Suppressor macrophage treated with lipopolysaccharide for 4 hours (primary cell): ENCODE results near the gene FBXL7.
"Not testable (repeated sequence)": the region's sequence is repeated elsewhere in the genome, so short reads cannot be mapped to it uniquely, and the experiment has no call there.

Experiments used
- DNase-seq: peaks from one replicate; pipeline ENCODE4 v3.0.0-alpha.2; 2020

The FBXL7 gene

DNA sequence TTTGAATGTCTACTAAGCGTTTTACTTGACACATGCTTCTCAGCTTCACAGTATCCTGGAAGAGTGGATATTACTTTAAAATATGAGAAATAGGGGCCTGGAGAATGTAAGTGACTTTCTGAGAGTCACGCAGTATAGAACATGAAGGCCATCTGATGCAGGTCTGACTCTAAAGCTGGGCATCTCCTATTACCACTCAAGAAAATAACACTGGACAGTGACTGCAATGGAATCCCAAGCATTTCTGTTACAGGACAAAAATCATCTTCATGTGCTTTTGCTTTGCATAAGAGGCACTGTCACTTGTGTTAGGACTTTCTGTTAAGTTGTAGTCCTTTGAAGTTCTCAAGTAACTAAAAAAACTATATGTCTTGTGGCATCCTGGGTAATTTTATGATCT, 335.5 kb downstream of the FBXL7 start:
- DNase-seq: no peak

DNA sequence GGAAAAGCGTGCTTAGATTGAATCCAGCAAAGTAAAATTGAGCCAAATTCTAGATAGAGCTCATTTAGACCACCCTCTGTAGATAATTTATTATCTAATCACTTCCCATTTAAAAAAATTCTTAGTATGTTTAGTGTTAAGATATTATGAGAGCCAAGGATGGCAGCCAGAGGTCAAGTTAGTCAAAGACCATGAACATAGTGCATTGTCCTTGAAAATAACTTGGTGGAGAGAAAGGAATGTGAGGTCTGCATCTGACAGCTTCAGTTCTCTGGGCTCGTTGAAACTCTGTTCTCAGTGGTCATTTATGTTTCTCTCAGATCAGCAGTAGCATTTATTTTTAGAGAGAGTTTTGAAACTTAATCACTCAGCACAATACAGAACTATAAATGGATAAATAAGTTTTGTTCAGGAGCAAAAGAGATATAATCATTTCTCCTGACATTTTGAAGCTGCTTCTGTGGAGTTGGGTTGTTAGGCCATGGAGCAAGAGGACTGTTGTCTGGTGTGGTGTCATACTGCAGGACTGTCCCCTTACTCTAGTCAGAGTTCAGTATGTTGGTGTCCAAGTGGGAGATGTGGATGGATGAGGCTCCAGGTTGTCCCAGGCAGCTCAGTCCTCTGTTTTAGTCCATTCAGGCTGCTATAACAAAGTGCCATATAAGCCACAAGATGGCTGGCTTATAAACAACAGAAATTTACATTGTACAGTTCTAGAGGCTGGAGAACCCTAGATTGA, 337.7 kb downstream of the FBXL7 start:
- no peak for DNase-seq

DNA sequence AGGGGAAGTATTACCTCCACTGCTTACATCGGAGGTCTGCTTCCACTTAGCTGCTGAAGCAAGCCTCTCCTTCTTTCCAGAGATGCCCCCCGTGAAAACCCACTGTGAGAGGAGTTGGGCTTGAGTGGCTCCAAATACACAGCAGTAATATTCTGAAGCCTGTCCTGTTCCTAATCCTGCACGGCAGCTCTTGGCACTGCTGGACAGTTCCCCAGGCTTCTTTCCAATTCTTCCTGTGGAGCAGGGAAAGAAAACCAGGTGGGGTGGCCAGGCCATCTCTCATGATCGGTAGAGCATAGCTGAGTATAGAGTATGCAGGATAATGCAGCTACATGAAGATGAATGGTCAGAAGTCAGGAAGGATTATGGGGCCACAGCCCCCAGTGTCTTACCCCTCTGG, 344.3 kb downstream of the FBXL7 start:
- DNase-seq: no peak

DNA sequence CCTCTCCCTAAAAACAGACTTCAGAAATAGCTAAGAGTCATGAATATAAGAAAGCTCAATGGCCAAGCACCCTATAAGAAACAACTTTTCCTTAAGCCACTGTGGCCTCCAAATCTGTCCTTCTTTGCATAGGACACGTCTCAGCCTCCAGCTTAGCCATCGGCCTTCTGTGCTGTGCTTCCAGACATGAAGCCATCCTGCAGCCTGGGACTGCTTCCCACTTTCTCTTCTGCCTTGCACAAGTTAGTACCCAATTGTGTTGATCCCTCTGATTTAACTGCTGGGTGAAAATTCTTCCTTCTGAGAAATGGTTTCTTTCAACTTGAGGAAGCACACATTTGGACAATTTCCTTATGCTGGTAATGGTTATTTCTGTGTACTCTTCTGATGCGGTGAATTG, 344.9 kb downstream of the FBXL7 start:
- DNase-seq: no peak

DNA sequence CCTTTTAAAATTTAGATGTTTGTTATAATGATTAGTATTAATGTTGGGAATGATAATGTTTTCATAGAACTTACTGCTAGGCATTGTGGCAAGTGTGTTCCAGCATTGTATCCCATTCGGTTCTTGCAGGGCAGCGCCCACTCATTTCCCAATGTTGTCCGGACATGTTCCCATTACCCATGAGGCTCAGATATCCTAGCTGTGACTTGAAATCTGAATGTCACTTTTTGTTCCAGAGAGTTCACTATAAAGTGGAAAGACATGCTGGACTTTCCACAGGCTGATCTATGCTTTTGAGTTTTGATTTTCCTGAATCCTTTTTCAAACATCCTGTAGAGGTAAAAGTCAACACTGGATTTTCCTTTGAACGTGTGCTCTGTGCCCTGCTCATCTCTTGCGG, 350.6 kb downstream of the FBXL7 start:
- DNase-seq: no peak

DNA sequence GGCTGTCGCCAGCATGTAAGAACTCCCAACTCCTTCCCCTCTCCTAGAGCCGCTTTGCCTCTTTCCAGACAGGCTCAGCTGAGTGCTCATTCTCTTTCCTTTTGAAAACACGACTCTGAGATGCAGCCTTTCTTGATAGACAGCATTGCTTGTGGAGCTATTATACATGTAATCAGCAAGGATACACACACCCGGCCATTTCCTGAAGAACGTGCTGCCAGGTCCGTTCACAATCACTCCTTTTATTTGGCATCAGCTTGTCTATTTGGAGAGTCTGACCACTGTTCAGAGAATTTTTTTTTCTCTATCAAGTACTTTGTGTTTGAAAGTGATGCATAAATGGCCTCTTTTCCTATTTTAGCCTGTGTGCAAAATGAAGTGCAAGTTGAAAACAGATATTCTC, 351.0 kb downstream of the FBXL7 start:
- DNase-seq: no peak

DNA sequence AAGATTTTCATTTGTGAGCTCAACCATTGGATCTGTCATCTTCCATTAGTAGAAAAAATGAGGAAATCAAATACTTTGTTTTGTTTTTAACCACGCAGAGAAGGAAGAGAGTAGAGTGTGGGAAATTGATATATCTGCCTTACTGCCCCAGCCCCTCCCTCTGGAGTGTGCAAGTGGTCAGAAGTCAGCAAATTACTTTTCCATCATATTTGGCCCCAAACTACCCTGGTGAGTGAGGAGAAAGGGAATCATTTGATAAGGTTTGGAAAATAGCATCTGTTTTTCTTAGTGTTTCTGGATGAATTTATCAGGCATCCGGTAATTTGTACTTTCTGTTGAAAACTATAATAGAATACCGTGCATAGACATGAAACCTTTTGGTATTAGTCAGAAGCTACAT, 352.2 kb downstream of the FBXL7 start:
- no peak for DNase-seq

DNA sequence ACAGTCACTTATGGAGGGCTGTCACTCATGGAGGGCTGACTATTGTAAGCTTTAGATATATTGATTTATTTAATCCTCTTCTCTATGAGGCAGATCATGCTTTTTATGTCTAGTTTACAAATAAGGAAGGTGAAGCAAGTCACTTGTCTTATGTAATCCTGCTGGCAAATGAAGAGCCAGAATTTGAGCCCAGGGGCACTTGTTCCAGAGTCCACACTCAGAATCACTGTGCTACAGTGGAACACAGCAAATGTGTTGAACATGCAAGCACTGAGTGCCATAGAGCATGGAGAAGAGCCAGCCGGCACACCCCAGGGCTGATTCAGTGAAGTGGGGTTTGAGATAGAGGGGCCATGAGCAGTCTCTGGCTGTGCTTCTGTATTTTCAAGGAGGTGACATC, 353.0 kb downstream of the FBXL7 start:
- no peak for DNase-seq

DNA sequence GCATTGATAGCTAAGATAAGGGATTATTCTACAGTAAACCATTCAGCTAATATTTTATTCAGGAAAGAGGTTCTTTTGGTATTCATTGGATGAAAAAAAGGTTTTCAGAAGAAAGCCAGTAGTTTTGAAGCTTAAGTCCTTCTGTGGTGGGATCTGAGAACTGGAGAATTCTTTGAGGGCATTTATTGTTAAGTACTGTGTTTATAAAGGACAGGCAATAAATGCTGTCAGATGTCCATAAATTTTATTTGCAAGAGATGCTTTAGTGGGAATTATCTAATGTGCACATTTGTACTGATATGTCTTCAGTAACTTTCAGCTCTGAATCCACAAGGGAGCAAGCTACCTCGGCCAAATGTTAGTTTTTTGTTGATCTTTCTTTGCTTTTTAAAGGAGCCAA, 358.3 kb downstream of the FBXL7 start:
- DNase-seq: no peak

DNA sequence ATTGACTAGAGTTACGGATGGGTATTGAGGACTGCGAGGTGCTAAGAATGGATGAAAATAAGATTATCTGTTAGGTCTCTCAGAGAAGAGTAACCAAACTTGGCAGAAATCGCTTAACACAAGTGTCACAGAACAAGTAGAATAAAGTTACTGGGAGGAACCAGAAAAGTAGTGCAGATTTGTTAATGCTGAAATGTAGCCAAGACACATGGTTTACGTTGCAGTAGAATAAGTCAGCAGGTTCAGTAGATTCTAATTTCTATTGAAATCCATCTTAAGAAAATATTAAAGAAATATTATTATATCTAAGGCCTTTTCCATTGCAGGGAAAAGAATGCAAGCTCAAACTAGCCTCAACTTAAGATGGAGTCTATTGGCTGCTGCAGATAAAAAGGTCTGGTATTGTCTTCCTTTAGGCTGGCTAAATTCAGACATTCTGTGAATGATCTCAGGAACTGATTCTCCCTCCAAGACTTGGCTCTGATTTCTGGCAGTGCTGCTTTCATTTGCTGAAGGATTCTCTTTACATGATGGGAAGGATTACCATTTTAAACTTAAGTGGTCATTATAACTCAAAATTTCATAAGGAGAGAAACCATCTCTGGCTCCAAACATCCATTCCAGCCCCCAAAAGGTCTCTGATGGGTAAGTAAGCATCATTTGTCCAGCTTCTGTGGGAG, 364.7 kb downstream of the FBXL7 start:
- no peak for DNase-seq

DNA sequence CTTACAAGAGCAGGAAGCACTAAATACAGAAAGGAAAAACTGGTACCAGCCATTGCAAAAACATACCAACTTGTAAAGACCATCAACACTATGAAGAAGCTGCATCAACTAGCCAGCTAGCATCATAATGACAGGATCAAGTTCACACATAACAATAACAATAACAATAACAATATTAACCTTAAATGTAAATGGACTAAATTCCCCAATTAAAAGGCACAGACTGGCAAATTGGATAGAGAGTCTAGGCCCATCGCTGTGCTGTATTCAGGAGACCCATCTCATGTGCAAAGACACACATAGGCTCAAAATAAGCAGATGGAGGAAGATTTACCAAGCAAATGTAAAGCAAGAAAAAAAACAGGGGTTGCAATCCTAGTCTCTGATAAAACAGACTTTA, 372.3 kb downstream of the FBXL7 start:
- DNase-seq: not testable (repeated sequence)

DNA sequence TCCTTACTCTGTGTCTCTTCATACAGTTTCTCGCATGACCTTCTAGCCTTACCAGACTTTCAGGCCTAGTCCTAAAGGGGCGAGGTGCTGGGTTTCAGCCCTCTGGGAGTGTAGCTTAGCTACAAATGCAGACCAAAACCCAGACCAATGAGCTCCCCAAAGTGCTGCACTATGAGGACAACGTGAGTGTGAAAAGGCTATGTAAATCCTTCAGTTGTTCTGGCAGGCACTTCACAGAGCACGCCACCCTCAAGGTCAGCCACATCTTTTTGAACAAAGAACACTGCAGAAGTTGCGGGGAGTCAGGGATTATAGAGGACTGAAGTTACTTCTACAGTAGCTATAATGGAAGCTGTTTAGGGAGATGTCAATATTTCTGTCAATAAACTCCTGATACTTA, 377.9 kb downstream of the FBXL7 start:
- DNase-seq: no peak

DNA sequence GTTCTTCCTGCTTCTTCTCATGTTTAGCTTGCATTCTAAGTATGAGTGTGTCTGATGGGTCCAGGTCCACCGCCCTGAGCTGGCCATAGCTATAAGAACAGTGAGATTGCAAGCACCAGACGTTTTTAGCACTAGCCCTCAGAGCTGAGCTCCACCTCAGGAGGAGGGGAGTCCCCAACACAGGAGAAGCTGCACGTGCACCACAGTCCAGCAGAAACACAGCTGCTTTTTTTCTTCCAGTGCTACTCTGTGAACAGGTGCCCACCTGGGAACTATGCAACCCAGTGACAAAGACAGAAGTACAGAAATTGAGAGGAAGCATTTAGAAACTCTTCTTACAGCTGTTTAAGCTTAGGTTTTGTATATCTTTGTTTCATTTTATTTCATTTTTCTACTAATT, 380.2 kb downstream of the FBXL7 start:
- DNase-seq: no peak

DNA sequence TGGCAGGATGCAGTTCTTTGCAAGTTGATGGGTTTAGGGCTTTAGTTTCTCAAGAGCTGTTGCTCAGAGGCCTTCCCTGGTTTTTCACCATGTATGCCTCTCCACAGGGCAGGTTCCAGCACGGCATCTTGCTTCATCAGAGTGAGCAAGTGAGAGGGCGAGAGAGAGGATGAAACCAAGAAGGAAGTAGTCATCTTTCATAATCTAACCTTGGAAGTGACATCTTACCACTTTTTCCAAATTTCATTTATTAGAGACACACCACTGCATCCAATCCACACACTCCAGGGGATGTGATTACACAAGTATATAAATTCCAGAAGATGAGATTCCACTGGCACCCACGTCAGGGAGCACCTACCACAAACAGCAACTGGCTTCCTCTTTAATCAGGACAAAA, 385.2 kb downstream of the FBXL7 start:
- no peak for DNase-seq

DNA sequence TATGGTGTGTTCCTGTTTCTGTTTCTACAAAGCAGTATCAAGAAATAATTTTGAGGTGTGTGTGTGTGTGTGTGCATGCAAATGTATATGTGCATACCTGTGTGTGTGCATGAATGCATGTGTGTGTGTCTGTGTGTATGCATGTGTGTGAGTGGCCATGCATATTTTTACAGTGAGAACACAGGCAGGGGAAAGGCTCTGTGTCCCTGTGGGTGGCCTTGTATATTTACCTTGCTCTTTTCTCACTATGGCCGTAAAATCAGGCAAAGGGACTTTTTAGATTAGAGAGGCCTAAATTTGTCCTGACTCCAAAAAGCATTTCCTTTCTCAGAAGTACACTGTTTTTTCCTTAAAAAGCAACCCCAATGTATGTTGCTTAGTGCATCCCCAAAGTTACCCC, 386.2 kb downstream of the FBXL7 start:
- DNase-seq: no peak

DNA sequence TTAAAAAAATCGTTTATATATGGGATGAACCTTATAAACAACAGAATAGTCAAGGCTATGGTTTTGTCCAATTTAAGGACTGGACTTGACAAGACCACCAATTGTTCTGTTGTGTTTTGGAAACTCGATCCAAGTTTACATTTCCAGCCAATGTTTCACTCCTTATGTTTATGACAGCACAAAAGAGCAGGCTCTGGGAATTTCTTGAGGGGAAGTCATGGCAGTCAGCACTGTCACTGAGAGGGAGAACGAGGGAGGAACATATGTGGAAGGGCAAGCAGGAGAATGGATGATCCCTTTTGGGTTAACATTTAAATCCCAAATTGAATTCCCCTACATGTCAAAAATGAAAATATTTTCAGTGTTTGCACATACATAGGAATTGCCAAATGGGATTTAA, 387.1 kb downstream of the FBXL7 start:
- DNase-seq: no peak

DNA sequence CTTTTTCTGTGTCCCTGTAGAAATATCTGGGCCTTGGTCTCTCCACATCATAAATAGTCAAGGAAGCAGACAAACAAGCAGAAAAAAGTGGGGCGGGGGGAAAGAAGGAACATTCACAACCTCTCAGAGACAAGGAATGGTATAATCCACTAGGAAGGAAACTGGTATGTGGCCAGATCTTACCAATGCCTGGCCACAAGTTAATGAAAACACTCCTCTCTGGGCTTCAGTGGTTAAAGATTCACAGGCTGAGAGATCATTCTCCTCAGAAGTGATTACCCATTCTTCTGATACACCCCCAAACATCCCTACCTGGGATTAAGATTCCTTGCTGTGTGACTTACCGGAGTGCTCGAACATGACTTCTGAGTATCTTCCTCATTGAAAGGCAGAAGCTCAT, 389.0 kb downstream of the FBXL7 start:
- DNase-seq: no peak

DNA sequence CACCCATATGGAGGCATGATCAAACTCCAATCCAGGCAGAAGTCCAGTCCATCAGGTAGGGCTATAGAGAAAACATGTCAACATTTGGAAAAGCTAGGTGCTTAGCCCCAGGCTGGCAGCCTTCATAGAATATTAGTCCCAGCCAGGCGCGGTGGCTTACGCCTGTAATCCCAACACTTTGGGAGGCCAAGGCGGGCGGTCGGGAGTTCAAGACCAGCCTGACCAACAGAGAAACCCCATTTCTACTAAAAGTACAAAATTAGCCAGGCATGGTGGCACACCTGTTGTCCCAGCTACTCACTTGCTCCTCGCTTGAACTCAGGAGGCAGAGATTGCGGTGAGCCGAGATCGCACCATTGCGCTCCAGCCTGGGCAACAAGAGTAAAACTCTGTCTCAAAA, 393.9 kb downstream of the FBXL7 start:
- DNase-seq: no peak

DNA sequence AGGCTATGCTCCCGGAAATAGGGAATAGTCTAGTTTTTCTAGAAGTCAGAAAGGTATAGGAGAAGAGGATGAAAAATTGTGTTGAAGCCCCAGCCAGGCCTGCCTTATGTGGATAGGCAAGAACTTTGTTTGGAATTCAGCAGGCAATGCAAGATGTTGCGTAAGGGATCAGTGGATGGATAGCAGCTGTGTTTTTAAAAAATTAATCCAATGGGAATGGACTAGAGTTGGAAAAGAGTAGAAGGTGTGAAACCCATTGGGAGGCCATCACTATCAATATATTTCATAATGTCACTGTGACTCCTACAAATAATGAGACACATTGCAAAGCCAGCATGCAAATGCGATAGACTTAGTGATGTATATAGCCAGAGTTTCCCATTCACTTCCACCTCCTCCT, 397.7 kb downstream of the FBXL7 start:
- DNase-seq: no peak

DNA sequence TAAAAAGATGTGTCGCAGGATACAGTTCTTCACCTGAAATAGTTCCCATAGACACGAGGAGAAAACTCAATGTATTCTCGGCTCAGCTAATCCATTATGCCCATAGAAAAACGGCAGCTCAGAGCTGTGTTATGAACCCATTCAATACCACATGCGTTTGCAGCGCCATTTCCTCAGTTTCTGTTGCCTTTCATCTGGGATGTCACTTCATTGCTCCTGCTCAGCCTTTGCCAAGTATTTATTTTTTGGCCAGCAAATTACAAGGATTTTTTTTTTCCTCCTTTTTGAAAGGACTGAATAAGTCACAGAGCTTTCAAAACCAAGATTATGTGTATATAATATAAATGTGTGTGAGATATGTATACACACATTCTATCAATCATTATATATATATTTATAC, 398.7 kb downstream of the FBXL7 start:
- no peak for DNase-seq

DNA sequence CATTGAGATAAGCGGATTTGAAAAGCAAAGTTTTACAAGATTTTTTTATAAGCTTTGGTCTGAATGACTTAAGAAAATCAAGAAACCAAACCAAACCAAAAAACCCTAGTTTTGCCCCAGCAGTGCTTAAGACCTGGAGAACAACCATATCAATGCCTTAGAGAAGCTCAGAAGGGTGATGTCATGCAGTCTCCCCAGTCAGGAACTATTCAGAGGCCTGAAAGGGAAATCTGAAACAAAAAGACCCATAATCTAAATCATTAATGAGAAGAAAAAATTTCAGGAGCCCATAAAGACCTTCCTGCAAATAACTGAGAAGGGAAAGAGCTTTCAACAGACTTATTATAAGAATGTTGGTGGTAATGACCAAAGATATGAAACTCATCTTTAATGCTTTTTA, 399.5 kb downstream of the FBXL7 start:
- no peak for DNase-seq

DNA sequence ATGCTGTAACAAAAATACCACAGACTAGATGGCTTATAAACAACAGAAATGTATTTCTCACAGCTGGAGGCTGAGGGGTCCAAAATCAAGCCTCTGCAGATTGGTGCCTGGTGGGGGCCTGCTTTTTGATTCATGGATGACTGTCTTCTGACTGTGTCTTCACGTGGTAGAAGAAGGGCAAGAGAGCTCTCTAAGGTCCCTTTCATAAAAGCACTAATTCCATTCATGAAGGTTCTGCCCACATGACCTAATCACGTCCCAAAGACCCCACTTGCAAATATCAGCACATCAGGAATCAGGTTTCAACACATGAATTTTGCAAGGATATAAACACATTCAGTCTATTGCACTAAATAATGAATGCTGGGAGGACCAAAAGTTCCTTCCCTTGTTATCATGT, 401.2 kb downstream of the FBXL7 start:
- no peak for DNase-seq

DNA sequence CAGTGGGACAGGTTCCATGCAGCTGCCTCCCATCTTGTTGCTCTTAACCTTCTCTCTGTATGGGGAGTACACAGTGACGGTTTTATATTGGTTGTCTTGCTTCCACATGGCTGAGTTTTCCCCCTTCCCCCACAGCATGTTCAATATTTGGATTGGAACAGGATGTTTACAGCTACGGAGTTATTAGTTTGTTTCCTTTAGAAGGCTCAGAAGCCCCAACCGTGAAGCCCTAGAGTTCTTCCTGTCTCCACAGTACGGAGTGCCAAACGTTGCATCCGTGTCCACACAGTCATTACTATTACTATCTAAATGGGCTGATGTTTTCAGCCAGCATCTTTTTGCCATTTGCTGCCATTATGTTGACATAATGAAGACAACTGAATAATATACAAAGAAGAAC, 402.1 kb downstream of the FBXL7 start:
- no peak for DNase-seq

DNA sequence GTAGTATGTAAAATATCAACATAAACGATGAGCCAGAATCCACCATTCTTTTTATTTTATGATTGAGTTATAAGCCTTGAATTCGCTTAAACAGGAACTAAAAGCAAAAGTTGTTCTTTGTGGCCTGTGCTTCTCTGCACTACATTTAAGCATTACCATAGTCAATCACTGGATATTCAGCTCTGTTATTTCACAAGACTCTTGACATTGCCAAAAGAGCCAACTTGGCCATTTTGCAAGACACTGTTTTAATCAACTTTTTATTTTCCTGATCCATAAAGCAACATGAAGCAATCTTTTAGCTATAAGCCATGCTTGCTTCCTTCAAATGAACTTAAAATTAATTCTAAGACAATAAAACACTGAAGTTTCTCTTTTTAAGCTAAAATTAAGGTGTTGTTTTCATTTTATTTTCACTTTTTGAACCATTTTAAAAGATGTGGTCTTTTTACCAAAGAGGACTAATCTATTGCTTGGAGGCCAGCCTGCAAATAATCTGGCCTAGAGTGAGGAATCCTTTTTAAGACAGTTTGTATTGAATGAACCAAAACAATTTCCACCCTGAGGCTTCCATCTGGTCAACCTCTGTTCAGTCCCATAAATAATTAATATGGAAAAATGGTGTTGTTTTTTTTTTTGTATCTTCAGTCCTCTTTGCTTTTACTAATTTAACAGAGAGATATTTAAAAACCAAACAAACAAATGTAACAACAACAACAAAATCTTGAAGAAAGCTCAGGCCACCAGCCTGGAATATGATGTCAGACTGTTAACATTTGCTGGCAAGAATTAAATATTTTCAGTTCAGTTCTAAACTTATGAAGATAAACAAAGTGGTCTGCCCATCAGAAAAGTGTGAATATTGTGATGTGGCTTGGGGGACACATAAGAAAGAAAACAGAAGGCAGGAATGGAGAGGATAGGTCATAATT, 405.2 kb downstream of the FBXL7 start:
- no peak for DNase-seq
